Measurements from ENCODE around the gene ITPR1.

- TF ChIP-seq EZH2phosphoT487 (IDR thresholded peaks at IDR 0.05; ENCODE audit: insufficient read depth, low read depth) (no peak), EZH2 (IDR thresholded peaks at IDR 0.05; ENCODE audit: insufficient read depth, poor library complexity, severe bottlenecking) (no peak)
Observed at GRCh38 chr3:4756057-4756775, 263.1 kb downstream of the ITPR1 start.
